Natural killer cell (primary cell): ENCODE results near the gene DNPH1. TPM values are rescaled to one million over a fixed set of nuclear protein-coding genes. Genes with fewer than 3 reads are reported as not detected.

Source experiments
- ATAC-seq, 3 donors: fragments of 150-1000 bp in 2 of 3; fragments of 200-7000 bp in 1 of 3; cut with Tn5 transposase; 1 replicate in 1 of 3; 2 replicates in 2 of 3; pipeline ENCODE4 v1.10.0; 2021; ENCODE audit warnings: mild to moderate bottlenecking in 2 of 3, moderate library complexity in 2 of 3
- DNase-seq, 2 donors: peaks; one replicate each; pipeline versions ENCODE4 v3.0.0 to v3.0.0-alpha.2; 2013 to 2021; ENCODE audit warnings: mixed read lengths in 1 of 2
- H3K27ac ChIP-seq: one replicate; pipeline ENCODE4 v1.5.1; 2013; ENCODE audit warnings: mild to moderate bottlenecking, low read length
- H3K27me3 ChIP-seq: one replicate; pipeline ENCODE4 v1.6.1; 2013; ENCODE audit warnings: low read length; ENCODE audit not compliant: control insufficient read depth, insufficient read depth
- H3K36me3 ChIP-seq: one replicate; pipeline ENCODE4 v1.6.1; 2013; ENCODE audit warnings: low read length; ENCODE audit not compliant: control insufficient read depth, insufficient read depth
- H3K4me1 ChIP-seq: one replicate; pipeline ENCODE4 v1.6.1; 2013; ENCODE audit warnings: low read length; ENCODE audit not compliant: control insufficient read depth, insufficient read depth
- H3K4me3 ChIP-seq: one replicate; pipeline ENCODE4 v1.5.1; 2013; ENCODE audit warnings: low read length
- H3K9me3 ChIP-seq: one replicate; pipeline ENCODE4 v1.6.1; 2013; ENCODE audit warnings: low read length; ENCODE audit not compliant: control insufficient read depth, insufficient read depth
- H3K27ac Mint-ChIP-seq, 2 donors: one replicate each; pipeline ENCODE4 v1.8.0; 2022; ENCODE audit warnings: mild to moderate bottlenecking in 2 of 2, mixed read lengths in 2 of 2, moderate library complexity in 1 of 2
- H3K27me3 Mint-ChIP-seq, 2 donors: one replicate each; pipeline ENCODE4 v1.8.0; 2022; ENCODE audit warnings: low read depth in 2 of 2, mixed read lengths in 2 of 2
- H3K36me3 Mint-ChIP-seq: one replicate; pipeline ENCODE4 v1.8.0; 2022; ENCODE audit warnings: mixed read lengths
- H3K4me1 Mint-ChIP-seq, 2 donors: one replicate each; pipeline ENCODE4 v1.8.0; 2022; ENCODE audit warnings: mixed read lengths in 2 of 2
- H3K4me3 Mint-ChIP-seq: one replicate; pipeline ENCODE4 v1.8.0; 2022; ENCODE audit warnings: mild to moderate bottlenecking, moderate library complexity, mixed read lengths
- H3K9me3 Mint-ChIP-seq, 2 donors: one replicate each; pipeline ENCODE4 v1.8.0; 2022; ENCODE audit warnings: mixed read lengths in 2 of 2
- WGBS: methylation state at CpG from one replicate; pipeline ENCODE4 v1.1.7; 2013; ENCODE audit warnings: missing lambda C conversion rate; ENCODE audit not compliant: insufficient coverage; 5-methylcytosine and 5-hydroxymethylcytosine counted together
- intact Hi-C: fragments of 100-400 bp; cut with micrococcal nuclease; formaldehyde crosslinking; loops from one replicate; pipeline ENCODE4 v1.14.2; 2022
- total RNA-seq, 4 donors: library from RNA; stranded (reverse); fragments of 120-200 nt in 1 of 4; gene quantifications; one replicate each; pipeline versions ENCODE4 v1.2.3 to v1.2.4, GENCODE V29; 2013 to 2022
- TF ChIP-seq, protein P1 (sequence below): fragments of 200-600 bp; IDR thresholded peaks from one replicate; pipeline ENCODE4 v1.8.0; 2022; ENCODE audit warnings: antibody characterized with exemption

Gene DNPH1, protein sequence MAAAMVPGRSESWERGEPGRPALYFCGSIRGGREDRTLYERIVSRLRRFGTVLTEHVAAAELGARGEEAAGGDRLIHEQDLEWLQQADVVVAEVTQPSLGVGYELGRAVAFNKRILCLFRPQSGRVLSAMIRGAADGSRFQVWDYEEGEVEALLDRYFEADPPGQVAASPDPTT
- total RNA-seq = 10 to 100 TPM in 1 of 3 donors, 1 to 10 TPM in 2; 6.1 to 10.2 (median 8.0) TPM
- 9.4 TPM for total RNA-seq (2013)

DNA sequence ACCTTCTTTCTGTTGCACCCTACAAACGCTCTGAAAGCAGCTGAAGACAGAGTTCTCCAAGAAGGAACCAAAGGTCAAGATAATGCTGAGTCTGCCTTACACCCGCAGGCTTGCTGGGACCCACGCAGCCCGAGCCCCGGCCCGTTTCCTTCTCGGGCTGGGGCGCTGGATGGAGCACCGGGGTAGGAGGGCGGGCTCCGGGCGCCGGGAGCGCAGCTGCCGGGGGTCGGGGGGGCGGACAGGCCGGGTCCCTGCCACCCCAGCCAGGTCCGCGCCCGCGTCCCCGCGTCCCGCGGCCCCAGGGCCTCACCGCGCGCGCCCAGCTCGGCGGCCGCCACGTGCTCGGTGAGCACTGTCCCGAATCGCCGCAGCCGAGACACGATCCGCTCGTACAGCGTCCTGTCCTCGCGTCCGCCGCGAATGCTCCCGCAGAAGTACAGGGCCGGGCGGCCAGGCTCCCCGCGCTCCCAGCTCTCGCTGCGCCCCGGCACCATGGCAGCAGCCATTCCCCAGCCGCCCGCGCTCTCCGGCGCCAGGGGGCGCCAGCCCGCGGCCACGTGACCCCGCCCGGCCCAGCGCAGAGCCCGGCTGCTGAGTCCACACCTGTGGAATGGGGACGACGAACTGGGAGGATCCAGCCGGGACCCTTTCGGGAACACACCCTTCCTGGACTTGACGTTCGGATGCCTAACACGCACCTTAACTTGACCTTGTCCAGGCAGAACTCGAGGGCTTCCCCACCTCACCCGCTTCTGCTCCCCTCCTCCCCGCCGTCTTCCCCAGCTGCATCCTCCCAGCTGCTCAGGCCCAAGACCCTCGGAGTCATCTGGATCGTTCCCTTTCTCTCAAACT, at the start of gene DNPH1:
Gene DNPH1 (minus strand): TSS at position 531 of the 852 bp plus-strand sequence. CDS start 25 bp downstream, at position 506.
- Mint-ChIP-seq H3K4me3 (peak within 1 kb of the TSS; percentile 85), H3K27me3 (peaks cover 9 to 11% of the 10 kb centered on the region in 2 donors), H3K27ac (peak within 1 kb of the TSS; percentile 48 to 75), H3K9me3 (no peaks in the 10 kb centered on the region), H3K4me1 (peaks cover 10% of the 10 kb centered on the region in 2 donors), H3K36me3 (no peaks in the 10 kb centered on the region)
- intact Hi-C loops = no loop called here
- Histone ChIP-seq H3K27me3 (peaks cover 3% of the 10 kb centered on the region), H3K27ac (no peak within 1 kb of the TSS), H3K9me3 (no peaks in the 10 kb centered on the region), H3K4me1 (peaks cover 34% of the 10 kb centered on the region), H3K36me3 (no peaks in the 10 kb centered on the region), H3K4me3 (peak within 1 kb of the TSS; percentile 23)
- DNase-seq (peak; percentile 81 to 90), ATAC-seq (peak; percentile 76 to 87 (median 81))
- TF ChIP-seq, protein P1, sequence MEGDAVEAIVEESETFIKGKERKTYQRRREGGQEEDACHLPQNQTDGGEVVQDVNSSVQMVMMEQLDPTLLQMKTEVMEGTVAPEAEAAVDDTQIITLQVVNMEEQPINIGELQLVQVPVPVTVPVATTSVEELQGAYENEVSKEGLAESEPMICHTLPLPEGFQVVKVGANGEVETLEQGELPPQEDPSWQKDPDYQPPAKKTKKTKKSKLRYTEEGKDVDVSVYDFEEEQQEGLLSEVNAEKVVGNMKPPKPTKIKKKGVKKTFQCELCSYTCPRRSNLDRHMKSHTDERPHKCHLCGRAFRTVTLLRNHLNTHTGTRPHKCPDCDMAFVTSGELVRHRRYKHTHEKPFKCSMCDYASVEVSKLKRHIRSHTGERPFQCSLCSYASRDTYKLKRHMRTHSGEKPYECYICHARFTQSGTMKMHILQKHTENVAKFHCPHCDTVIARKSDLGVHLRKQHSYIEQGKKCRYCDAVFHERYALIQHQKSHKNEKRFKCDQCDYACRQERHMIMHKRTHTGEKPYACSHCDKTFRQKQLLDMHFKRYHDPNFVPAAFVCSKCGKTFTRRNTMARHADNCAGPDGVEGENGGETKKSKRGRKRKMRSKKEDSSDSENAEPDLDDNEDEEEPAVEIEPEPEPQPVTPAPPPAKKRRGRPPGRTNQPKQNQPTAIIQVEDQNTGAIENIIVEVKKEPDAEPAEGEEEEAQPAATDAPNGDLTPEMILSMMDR = peak; percentile 94
- 2% methylated on average over 82 of the region's 82 CpGs for WGBS

DNA sequence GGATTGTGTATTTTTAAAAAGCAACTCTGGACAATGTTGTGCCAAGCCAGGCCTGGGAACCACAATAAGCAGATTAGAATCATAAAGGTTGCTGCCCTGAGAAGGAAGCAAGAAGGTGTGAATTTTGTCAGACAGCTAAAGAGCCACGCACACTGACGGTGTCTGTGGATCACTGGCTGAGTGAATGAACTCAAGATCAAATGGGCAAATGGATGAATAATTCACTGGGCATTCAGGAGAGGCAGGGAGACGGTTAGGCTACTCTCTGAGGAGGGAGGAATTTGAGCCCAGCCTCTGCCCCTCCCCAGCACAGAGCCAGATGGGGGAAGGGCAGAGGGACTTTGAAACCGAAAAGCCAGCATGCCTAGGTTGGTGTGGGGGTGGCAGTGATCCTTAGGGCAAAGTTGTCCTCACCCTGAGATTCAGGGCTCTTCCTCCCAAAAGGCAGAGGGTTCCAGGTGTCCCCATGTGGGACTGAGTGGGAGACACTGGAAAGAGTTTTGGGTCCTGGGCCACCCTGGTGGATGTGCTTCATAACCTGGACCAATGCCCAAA, 49.3 kb upstream of the DNPH1 start:
- H3K9me3 Mint-ChIP-seq = no peaks in the 10 kb centered on the region
- peaks cover 10 to 31% of the 10 kb centered on the region in 2 donors for H3K4me1 Mint-ChIP-seq
- TF ChIP-seq, protein P1 = no peak
- DNase-seq = no peak
- no peak overlapping the region for H3K4me3 ChIP-seq
- H3K27ac ChIP-seq = no peak overlapping the region
- H3K27me3 Mint-ChIP-seq = peaks cover 29 to 42% of the 10 kb centered on the region in 2 donors
- H3K36me3 ChIP-seq = no peaks in the 10 kb centered on the region
- H3K4me1 ChIP-seq = peaks cover 23% of the 10 kb centered on the region
- no peak for ATAC-seq
- no peak overlapping the region for H3K4me3 Mint-ChIP-seq
- no peaks in the 10 kb centered on the region for H3K36me3 Mint-ChIP-seq
- no peak overlapping the region for H3K27ac Mint-ChIP-seq
- intact Hi-C loops = no loop called here
- H3K9me3 ChIP-seq = no peaks in the 10 kb centered on the region
- H3K27me3 ChIP-seq = peaks cover 20% of the 10 kb centered on the region
- WGBS = 57% methylated on average over 4 of the region's 4 CpGs

DNA sequence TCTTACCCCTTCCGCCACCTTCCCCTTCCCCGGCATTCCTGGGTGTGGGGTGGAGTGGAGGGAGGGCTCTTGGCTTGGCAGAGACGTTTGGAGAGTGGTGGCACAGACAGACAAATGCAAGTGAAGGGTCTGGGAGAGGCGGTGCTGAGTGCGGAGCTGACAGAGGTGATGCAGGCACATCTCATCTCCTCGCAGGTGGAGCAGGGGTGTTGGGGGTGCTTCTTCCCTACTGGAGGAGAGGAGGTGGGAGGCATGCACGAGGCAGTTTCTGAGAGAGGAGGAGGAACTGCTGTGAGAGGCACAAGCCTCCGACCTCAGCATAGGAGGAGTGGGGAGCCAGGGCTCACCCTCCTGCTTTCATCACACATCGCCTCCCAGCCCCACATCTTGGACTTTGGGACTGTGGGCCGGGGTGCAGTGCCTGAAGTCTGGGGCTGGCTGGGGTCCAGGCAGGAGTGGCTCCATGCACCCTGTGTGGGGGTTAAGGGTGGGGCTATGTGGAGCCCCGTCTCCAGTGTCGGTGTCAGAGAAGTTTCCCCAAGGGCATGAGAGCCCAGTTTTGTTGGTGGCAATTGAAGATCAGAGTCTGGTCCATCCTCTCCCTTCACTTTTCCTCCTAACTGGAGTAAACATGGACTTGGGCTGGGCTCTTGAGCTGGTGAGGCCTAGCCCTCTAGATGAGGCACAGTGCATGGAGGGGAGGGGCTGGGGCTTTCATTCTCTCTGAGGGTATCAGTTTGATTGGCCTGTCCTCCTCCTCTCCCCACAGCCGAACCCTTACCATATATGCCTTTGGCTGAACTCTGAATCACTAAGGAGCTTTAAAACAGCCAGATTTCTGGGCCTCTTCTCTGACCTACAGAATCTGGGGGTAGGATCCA, 48.6 kb upstream of the DNPH1 start:
- DNase-seq (no peak), ATAC-seq (no peak)
- peaks cover 10 to 32% of the 10 kb centered on the region in 2 donors for H3K4me1 Mint-ChIP-seq
- H3K9me3 Mint-ChIP-seq = no peaks in the 10 kb centered on the region
- peaks cover 23% of the 10 kb centered on the region for H3K4me1 ChIP-seq
- H3K27ac ChIP-seq = no peak overlapping the region
- H3K36me3 ChIP-seq = no peaks in the 10 kb centered on the region
- no peak overlapping the region for H3K4me3 Mint-ChIP-seq
- intact Hi-C loops = no loop called here
- no peaks in the 10 kb centered on the region for H3K36me3 Mint-ChIP-seq
- TF ChIP-seq, protein P1 = no peak
- H3K27me3 ChIP-seq = peaks cover 20% of the 10 kb centered on the region
- H3K27me3 Mint-ChIP-seq = peaks cover 32 to 41% of the 10 kb centered on the region in 2 donors
- no peaks in the 10 kb centered on the region for H3K9me3 ChIP-seq
- H3K4me3 ChIP-seq = no peak overlapping the region
- no peak overlapping the region for H3K27ac Mint-ChIP-seq
- WGBS = 95% methylated on average over 12 of the region's 13 CpGs
